ENCODE measurements around the gene ZNF615.
"Not testable (repeated sequence)": the region's sequence is repeated elsewhere in the genome, so short reads cannot be mapped to it uniquely, and the experiment has no call there.

Gene ZNF615

DNA sequence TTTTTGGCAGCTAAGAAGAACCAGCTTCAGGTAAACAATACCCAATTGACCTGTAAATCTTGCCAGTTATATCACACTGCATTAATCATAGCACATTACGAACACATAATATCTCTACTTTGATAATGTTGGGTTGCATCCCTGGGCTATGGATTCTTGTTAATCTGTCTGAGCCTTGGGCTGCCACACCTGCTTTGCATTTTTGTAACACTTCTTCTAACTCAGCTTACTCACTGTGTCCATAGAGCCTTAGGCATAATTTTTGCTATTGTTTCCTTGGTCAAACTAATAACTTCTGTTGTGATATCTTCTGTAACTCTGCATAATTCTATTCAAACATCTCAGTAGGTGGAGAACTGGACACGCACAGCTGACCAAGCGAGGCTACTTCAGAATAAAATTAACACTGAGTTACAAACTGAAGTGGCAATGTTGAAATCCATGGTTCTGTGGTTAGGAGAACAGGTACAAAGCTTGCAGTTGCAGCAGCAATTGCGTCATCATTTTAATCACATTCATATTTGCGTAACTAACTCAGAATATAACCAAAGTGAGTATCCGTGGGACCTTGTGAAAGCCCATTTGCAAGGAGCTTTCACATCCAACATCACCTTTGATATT lies 27.8 kb downstream of the ZNF615 start:
- no peak for DNase-seq (ENCODE audit: low read depth)

- DNase-seq (ENCODE audit: low read depth), result no peak
These were observed 29.1 kb downstream of the ZNF615 start for GRCh38 chr19:51978882-51979281.

DNA sequence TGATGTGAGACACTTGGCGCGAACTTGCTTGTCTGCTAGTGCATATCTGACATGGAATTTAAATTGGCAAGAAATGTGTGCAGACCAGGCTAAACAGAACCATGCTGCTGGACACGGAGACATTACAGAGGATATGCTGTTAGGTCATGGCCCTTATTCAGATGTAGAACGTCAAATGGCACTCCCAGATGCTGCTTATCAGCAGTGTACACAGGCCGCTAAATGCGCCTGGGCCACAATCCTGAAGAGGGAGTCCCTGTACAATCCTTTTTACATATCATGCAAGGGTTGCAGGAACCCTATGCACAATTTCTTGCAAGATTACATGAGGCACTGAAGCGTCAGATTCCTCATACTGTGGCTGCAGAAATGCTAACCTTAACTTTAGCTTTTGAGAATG lies 30.7 kb downstream of the ZNF615 start:
- DNase-seq (ENCODE audit: low read depth), result no peak

GRCh38 chr19:51976852-51977251 lies 31.2 kb downstream of the ZNF615 start:
- no peak for DNase-seq (ENCODE audit: low read depth)

- DNase-seq (ENCODE audit: low read depth), result not testable (repeated sequence)
These were observed 32.2 kb downstream of the ZNF615 start for GRCh38 chr19:51975787-51976186.

DNA sequence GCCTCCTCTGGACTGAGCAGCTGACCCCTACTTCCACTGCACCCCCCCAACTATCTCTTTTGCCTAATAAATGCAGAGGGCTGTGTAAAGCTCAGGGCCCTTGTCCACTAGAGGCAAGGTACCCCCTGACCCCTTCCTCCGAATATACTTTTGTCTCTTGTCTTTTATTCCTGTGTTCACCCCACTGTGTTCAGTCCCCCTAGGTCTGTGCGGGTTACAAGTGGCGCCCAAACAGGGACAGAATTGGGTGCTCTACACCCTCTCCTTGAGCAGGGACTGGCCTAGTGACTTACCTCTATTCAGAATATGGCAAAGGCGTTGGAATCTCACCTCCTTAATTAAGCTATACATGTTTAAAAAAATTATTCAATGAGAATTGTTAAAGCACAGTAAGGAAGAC lies 36.4 kb downstream of the ZNF615 start:
- DNase-seq (ENCODE audit: low read depth), result no peak

GRCh38 chr19:51970718-51971117 lies 37.3 kb downstream of the ZNF615 start:
- no peak for DNase-seq (ENCODE audit: low read depth)

- no peak for DNase-seq (ENCODE audit: low read depth)
These were observed 42.4 kb downstream of the ZNF615 start for GRCh38 chr19:51965583-51965982.

GRCh38 chr19:51960621-51961233 lies 47.3 kb downstream of the ZNF615 start:
- not testable (repeated sequence) for DNase-seq (ENCODE audit: low read depth)

GRCh38 chr19:51959791-51960190 lies 48.2 kb downstream of the ZNF615 start:
- no peak for DNase-seq (ENCODE audit: low read depth)

DNA sequence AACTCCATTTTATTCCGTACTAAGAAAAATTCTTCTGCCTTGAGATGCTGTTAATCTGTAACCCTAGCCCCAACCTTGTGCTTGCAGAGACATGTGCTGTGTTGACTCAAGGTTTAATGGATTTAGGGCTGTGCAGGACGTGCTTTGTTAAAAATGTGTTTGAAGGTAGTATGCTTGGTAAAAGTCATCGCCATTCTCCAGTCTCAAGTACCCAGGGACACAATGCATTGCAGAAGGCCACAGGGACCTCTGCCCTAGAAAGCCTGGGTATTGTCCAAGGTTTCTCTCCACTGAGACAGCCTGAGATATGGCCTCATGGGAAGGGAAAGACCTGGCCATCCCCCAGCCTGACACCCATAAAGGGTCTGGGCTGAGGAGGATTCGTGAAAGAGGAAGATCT lies 50.2 kb downstream of the ZNF615 start:
- not testable (repeated sequence) for DNase-seq (ENCODE audit: low read depth)

DNA sequence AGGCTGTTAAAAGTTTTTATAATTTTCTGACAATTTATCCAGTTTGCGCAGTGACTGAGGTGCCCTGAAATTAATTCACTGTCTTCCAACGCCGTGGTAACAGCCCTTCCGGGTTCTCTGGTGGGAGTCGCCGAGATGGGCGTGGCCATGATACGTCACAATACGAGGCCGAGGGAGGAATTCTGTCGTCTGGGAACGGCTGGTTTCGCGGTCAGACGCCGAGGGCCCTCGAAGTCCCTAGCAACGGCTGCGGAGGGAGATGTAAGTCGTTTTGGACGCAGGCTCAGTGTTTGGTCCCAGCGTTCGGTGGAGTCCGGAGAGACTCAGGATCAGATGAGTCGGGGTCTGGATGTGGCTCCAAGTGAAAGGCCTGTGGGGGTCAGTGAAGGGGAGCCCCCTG lies 59.0 kb downstream of the ZNF615 start:
- no peak for DNase-seq (ENCODE audit: low read depth)

DNA sequence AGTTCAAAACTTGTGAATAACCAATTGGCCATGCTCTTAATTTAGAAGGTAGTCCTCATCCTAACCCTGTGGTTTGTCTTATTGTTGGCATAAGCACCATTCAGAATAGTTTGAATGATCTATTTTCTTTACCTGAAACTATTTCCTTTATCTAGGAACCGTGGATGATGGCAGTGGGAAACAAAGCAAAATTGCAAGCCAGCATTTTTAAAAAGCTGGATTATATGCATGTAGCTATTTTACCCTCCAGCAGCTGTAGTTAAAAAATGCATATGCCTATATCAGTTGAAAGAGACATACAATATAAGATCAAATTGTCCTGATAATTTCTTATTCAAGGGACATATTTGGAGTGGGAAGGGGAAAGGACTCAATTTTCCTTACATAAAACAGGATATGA lies 61.4 kb downstream of the ZNF615 start:
- no peak for DNase-seq (ENCODE audit: low read depth)

- no peak for DNase-seq (ENCODE audit: low read depth)
These were observed 63.0 kb downstream of the ZNF615 start for GRCh38 chr19:51944798-51945552.

Measured in activated T-cell treated with anti-CD3 and anti-CD28 coated beads for 24 hours (primary cell).